ENCODE measurements around the gene ZKSCAN7.
"Not testable (repeated sequence)": the region's sequence is repeated elsewhere in the genome, so short reads cannot be mapped to it uniquely, and the experiment has no call there.

ZKSCAN7 gene

GRCh38 chr3:44577354-44577952 lies 22.5 kb downstream of the ZKSCAN7 start:
- DNase-seq, result not testable (repeated sequence)

GRCh38 chr3:44578316-44578715 lies 23.3 kb downstream of the ZKSCAN7 start:
- not testable (repeated sequence) for DNase-seq

GRCh38 chr3:44578924-44579515 lies 24.0 kb downstream of the ZKSCAN7 start:
- not testable (repeated sequence) for DNase-seq

- DNase-seq, result not testable (repeated sequence)
Observed at GRCh38 chr3:44579749-44580148, 24.8 kb downstream of the ZKSCAN7 start.

GRCh38 chr3:44580971-44581370 lies 26.0 kb downstream of the ZKSCAN7 start:
- not testable (repeated sequence) for DNase-seq

- DNase-seq, result no peak
Observed at GRCh38 chr3:44584646-44585501, 29.9 kb downstream of the ZKSCAN7 start, which contains the start of gene ZNF660. Gene ZNF660, plus strand, starts transcription at chr3:44584964. Its CDS starts 9,230 bp downstream, at chr3:44594194.

- no peak for DNase-seq
Observed at GRCh38 chr3:44596621-44597020, 41.6 kb downstream of the ZKSCAN7 start.

GRCh38 chr3:44601749-44602148 lies 46.8 kb downstream of the ZKSCAN7 start:
- DNase-seq, result no peak

- DNase-seq, result no peak
Observed at GRCh38 chr3:44612678-44613077, 57.7 kb downstream of the ZKSCAN7 start.
